Esophagus squamous epithelium (tissue), 4 donors: ENCODE results near the gene GORASP1.

Experiments used
- POLR2A ChIP-seq, 4 donors: fragments of 450-650 bp; IDR thresholded peaks; one replicate each; pipeline ENCODE4 v1.6.1; 2017; ENCODE audit warnings: antibody characterized with exemption in 4 of 4, mild to moderate bottlenecking in 4 of 4, moderate library complexity in 3 of 4
- TF ChIP-seq, protein P1 (sequence below), 6 experiments: fragments of 450-650 bp in 4 of 6; fragments of 200-600 bp in 2 of 6; sonication (generic) in 2 of 6; IDR thresholded peaks; one replicate each; pipeline ENCODE4 v1.5.1; 2016 to 2019; ENCODE audit warnings: antibody characterized with exemption in 6 of 6, mild to moderate bottlenecking in 4 of 6, moderate library complexity in 4 of 6

DNA sequence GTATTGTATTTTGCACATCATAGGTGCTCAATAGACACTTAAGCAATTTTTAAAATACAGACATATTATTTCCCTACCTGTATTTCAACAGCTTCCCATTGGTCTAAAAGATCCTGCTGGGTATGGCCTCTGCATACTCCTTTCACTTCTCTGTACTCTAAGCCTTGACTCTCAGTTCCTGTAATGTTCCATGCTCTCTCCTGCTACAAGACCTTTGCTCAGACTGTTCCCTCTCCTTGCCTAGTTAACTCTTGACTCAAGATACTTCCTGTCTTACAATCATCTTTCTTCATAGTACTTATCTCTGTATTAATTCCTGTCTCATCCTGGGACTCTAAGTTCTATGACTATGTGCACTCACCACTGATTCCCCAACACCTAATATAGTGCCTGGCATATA is 57.4 kb downstream of the GORASP1 start:
- TF ChIP-seq, protein P1, sequence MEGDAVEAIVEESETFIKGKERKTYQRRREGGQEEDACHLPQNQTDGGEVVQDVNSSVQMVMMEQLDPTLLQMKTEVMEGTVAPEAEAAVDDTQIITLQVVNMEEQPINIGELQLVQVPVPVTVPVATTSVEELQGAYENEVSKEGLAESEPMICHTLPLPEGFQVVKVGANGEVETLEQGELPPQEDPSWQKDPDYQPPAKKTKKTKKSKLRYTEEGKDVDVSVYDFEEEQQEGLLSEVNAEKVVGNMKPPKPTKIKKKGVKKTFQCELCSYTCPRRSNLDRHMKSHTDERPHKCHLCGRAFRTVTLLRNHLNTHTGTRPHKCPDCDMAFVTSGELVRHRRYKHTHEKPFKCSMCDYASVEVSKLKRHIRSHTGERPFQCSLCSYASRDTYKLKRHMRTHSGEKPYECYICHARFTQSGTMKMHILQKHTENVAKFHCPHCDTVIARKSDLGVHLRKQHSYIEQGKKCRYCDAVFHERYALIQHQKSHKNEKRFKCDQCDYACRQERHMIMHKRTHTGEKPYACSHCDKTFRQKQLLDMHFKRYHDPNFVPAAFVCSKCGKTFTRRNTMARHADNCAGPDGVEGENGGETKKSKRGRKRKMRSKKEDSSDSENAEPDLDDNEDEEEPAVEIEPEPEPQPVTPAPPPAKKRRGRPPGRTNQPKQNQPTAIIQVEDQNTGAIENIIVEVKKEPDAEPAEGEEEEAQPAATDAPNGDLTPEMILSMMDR (IDR thresholded peaks at IDR 0.05) = no peak
- no peak for TF ChIP-seq POLR2A (IDR thresholded peaks at IDR 0.05)
